T-cell (primary cell): ENCODE measurements around the gene LRRIQ1. TPM values are rescaled to one million over a fixed set of nuclear protein-coding genes. Genes with fewer than 3 reads are reported as not detected.

ENCODE experiments used
- ATAC-seq, 4 experiments: fragments of 200-7000 bp in 3 of 4; fragments of 150-1000 bp in 1 of 4; cut with Tn5 transposase; replicated peaks in 1 of 4; 1 replicate in 3 of 4; 2 replicates in 1 of 4; pipeline ENCODE4 v1.10.0; 2021; ENCODE audit warnings: moderate library complexity in 3 of 4, mild to moderate bottlenecking in 2 of 4, moderate number of reproducible peaks in 1 of 4
- CTCF ChIA-PET, 2 donors: fragments of 300-600 bp; sonication (Branson Sonifier 250); formaldehyde crosslinking; loops; one replicate each; lab custom pipeline; 2022; ENCODE audit warnings: antibody characterized with exemption in 2 of 2; lab: Charles Lee
- POLR2A ChIA-PET, 2 donors: fragments of 300-600 bp; sonication (Branson Sonifier 250); formaldehyde crosslinking; loops; one replicate each; lab custom pipeline; 2022; ENCODE audit warnings: antibody characterized with exemption in 2 of 2; lab: Charles Lee
- DNase-seq, 35 experiments: peaks; one replicate each; pipeline versions ENCODE4 v3.0.0 to v3.0.0-alpha.2; 2013 to 2023
- H3K27ac ChIP-seq: one replicate; pipeline ENCODE4 v1.5.1; 2013; ENCODE audit warnings: low read length
- H3K27me3 ChIP-seq, 2 experiments: replicated peaks in 1 of 2; 1 replicate in 1 of 2; 2 replicates in 1 of 2; pipeline versions ENCODE4 v1.6.1 to v1.7.0; 2013; ENCODE audit warnings: low read length in 1 of 2, mixed read lengths in 1 of 2; ENCODE audit not compliant: control insufficient read depth in 2 of 2, insufficient read depth in 2 of 2; ENCODE audit errors: extremely low read depth in 1 of 2
- H3K36me3 ChIP-seq, 2 donors: 1 replicate in 1 of 2; 2 replicates in 1 of 2; pipeline versions ENCODE4 v1.6.1 to v1.7.0; 2013; ENCODE audit warnings: low read length in 1 of 2; ENCODE audit not compliant: control insufficient read depth in 2 of 2, insufficient read depth in 1 of 2; ENCODE audit errors: extremely low read depth in 1 of 2
- H3K4me1 ChIP-seq, 2 experiments: 1 replicate in 1 of 2; 2 replicates in 1 of 2; pipeline versions ENCODE4 v1.6.1 to v1.7.0; 2013; ENCODE audit warnings: low read length in 2 of 2, mixed read lengths in 1 of 2; ENCODE audit not compliant: insufficient read depth in 2 of 2, control insufficient read depth in 1 of 2; ENCODE audit errors: extremely low read depth in 1 of 2
- H3K4me3 ChIP-seq, 2 donors: 1 replicate in 1 of 2; 2 replicates in 1 of 2; pipeline versions ENCODE4 v1.5.1 to v1.7.0; 2013; ENCODE audit warnings: mild to moderate bottlenecking in 2 of 2, low read length in 1 of 2, moderate library complexity in 1 of 2; ENCODE audit not compliant: control insufficient read depth in 1 of 2; ENCODE audit errors: extremely low read depth in 1 of 2
- H3K9me3 ChIP-seq: 2 replicates; pipeline ENCODE4 v1.7.0; 2013
- H3K27ac Mint-ChIP-seq, 2 donors: one replicate each; pipeline ENCODE4 v1.8.0; 2020 to 2021; ENCODE audit warnings: mild to moderate bottlenecking in 2 of 2, mixed read lengths in 2 of 2
- H3K27me3 Mint-ChIP-seq, 2 donors: one replicate each; pipeline ENCODE4 v1.8.0; 2021 to 2022; ENCODE audit warnings: mixed read lengths in 2 of 2
- H3K36me3 Mint-ChIP-seq: one replicate; pipeline ENCODE4 v1.8.0; 2021; ENCODE audit warnings: mixed read lengths
- H3K4me1 Mint-ChIP-seq, 3 donors: one replicate each; pipeline ENCODE4 v1.8.0; 2020 to 2022; ENCODE audit warnings: mixed read lengths in 3 of 3, mild to moderate bottlenecking in 1 of 3
- H3K4me3 Mint-ChIP-seq, 3 donors: one replicate each; pipeline ENCODE4 v1.8.0; 2020 to 2022; ENCODE audit warnings: mild to moderate bottlenecking in 3 of 3, mixed read lengths in 3 of 3, moderate library complexity in 3 of 3
- H3K9me3 Mint-ChIP-seq, 3 donors: one replicate each; pipeline ENCODE4 v1.8.0; 2020 to 2022; ENCODE audit warnings: mixed read lengths in 3 of 3
- WGBS: methylation state at CpG from one replicate; pipeline ENCODE4 v1.1.5; 2013; ENCODE audit warnings: missing lambda C conversion rate; ENCODE audit not compliant: insufficient coverage; 5-methylcytosine and 5-hydroxymethylcytosine counted together
- total RNA-seq, 35 experiments: library from RNA in 6 of 35; stranded (reverse) in 6 of 35; fragments of 120-200 nt in 1 of 35; gene quantifications; one replicate each; pipeline versions ENCODE4 v1.2.1 to v1.2.4 and lab custom pipeline; 2013 to 2026

The LRRIQ1 gene
- total RNA-seq, 5 donors from 2014 or later (not counting 1 experiment from before 2014, with no cell fraction given): not detected

GRCh38 chr12:85273381-85274314, 237.5 kb downstream of the LRRIQ1 start:
- peaks cover 32 to 34% of the 10 kb centered on the region in 2 donors for H3K27me3 Mint-ChIP-seq

GRCh38 chr12:85274315-85274651, 238.1 kb downstream of the LRRIQ1 start:
- H3K4me3 ChIP-seq: no peak overlapping the region
- no peak for ATAC-seq
- POLR2A ChIA-PET: no interaction called here

More at GRCh38 chr12:85273381-85274314, 237.5 kb downstream of the LRRIQ1 start:
- no peak overlapping the region for H3K27ac ChIP-seq
- CTCF ChIA-PET: no interaction called here
- H3K9me3 ChIP-seq: no peaks in the 10 kb centered on the region
- Mint-ChIP-seq H3K4me1 (no peaks in the 10 kb centered on the region), H3K27ac (no peak overlapping the region), H3K9me3 (peaks cover 0 to 6% (median 0%) of the 10 kb centered on the region in 3 donors), H3K36me3 (no peaks in the 10 kb centered on the region), H3K4me3 (no peak overlapping the region)
- no peak overlapping the region for H3K4me3 ChIP-seq
- no peaks in the 10 kb centered on the region for H3K36me3 ChIP-seq
- peaks cover 14 to 26% of the 10 kb centered on the region in 2 experiments for H3K27me3 ChIP-seq
- WGBS: 17% methylated on average over 18 of the region's 37 CpGs
- POLR2A ChIA-PET: no interaction called here
- DNase-seq (no peak), ATAC-seq (no peak)
- H3K4me1 ChIP-seq: no peaks in the 10 kb centered on the region

GRCh38 chr12:85275374-85275773, 239.2 kb downstream of the LRRIQ1 start:
- Histone ChIP-seq H3K36me3 (no peaks in the 10 kb centered on the region), H3K27ac (no peak overlapping the region), H3K9me3 (no peaks in the 10 kb centered on the region), H3K4me3 (no peak overlapping the region), H3K27me3 (peaks cover 28 to 30% of the 10 kb centered on the region in 2 experiments), H3K4me1 (no peaks in the 10 kb centered on the region)
- H3K4me3 Mint-ChIP-seq: no peak overlapping the region
- ATAC-seq (no peak), DNase-seq (no peak)
- 0% methylated on average over 1 of the region's 2 CpGs for WGBS
- no peak overlapping the region for H3K27ac Mint-ChIP-seq
- no peaks in the 10 kb centered on the region for H3K36me3 Mint-ChIP-seq
- POLR2A ChIA-PET: no interaction called here
- peaks cover 44 to 45% of the 10 kb centered on the region in 2 donors for H3K27me3 Mint-ChIP-seq
- H3K4me1 Mint-ChIP-seq: peaks cover 0 to 3% (median 3%) of the 10 kb centered on the region in 3 donors
- H3K9me3 Mint-ChIP-seq: peaks cover 0 to 6% (median 0%) of the 10 kb centered on the region in 3 donors
- CTCF ChIA-PET: no interaction called here

More at GRCh38 chr12:85274315-85274651, 238.1 kb downstream of the LRRIQ1 start:
- Histone ChIP-seq H3K9me3 (no peaks in the 10 kb centered on the region), H3K4me1 (no peaks in the 10 kb centered on the region), H3K27me3 (peaks cover 20 to 28% of the 10 kb centered on the region in 2 experiments), H3K27ac (no peak overlapping the region), H3K36me3 (no peaks in the 10 kb centered on the region)
- H3K27ac Mint-ChIP-seq: no peak overlapping the region
- CTCF ChIA-PET: no interaction called here
- H3K4me3 Mint-ChIP-seq: no peak overlapping the region
- no peaks in the 10 kb centered on the region for H3K36me3 Mint-ChIP-seq
- H3K4me1 Mint-ChIP-seq: no peaks in the 10 kb centered on the region
- peaks cover 0 to 6% (median 0%) of the 10 kb centered on the region in 3 donors for H3K9me3 Mint-ChIP-seq
- H3K27me3 Mint-ChIP-seq: peaks cover 35 to 37% of the 10 kb centered on the region in 2 donors
- DNase-seq: no peak
- WGBS: 7% methylated on average over 3 of the region's 8 CpGs

GRCh38 chr12:85277191-85277590, 241.0 kb downstream of the LRRIQ1 start:
- Mint-ChIP-seq H3K27ac (no peak overlapping the region), H3K4me1 (peaks cover 5 to 13% (median 8%) of the 10 kb centered on the region in 3 donors), H3K27me3 (peaks cover 57% of the 10 kb centered on the region in 2 donors), H3K4me3 (no peak overlapping the region), H3K9me3 (peaks cover 0 to 6% (median 0%) of the 10 kb centered on the region in 3 donors), H3K36me3 (no peaks in the 10 kb centered on the region)
- DNase-seq (no peak), ATAC-seq (no peak)
- POLR2A ChIA-PET: no interaction called here
- H3K36me3 ChIP-seq: no peaks in the 10 kb centered on the region
- no peak overlapping the region for H3K4me3 ChIP-seq
- CTCF ChIA-PET: no interaction called here
- no peaks in the 10 kb centered on the region for H3K4me1 ChIP-seq
- no CpG with 5 or more reads among the region's 3 CpGs for WGBS
- peaks cover 31 to 34% of the 10 kb centered on the region in 2 experiments for H3K27me3 ChIP-seq
- H3K9me3 ChIP-seq: no peaks in the 10 kb centered on the region
- H3K27ac ChIP-seq: no peak overlapping the region

- ChIA-PET POLR2A (no interaction called here), CTCF (no interaction called here)
- H3K4me1 ChIP-seq: no peaks in the 10 kb centered on the region
- no peaks in the 10 kb centered on the region for H3K36me3 Mint-ChIP-seq
- ATAC-seq (no peak), DNase-seq (no peak)
- peaks cover 5 to 13% (median 8%) of the 10 kb centered on the region in 3 donors for H3K4me1 Mint-ChIP-seq
- no peaks in the 10 kb centered on the region for H3K36me3 ChIP-seq
- H3K9me3 Mint-ChIP-seq: peaks cover 0 to 6% (median 0%) of the 10 kb centered on the region in 3 donors
- H3K4me3 ChIP-seq: no peak overlapping the region
- H3K27me3 Mint-ChIP-seq: peaks cover 52 to 58% of the 10 kb centered on the region in 2 donors
- no peak overlapping the region for H3K27ac Mint-ChIP-seq
- 23% methylated on average over 27 of the region's 30 CpGs for WGBS
- no peak overlapping the region for H3K4me3 Mint-ChIP-seq
- no peaks in the 10 kb centered on the region for H3K9me3 ChIP-seq
- H3K27ac ChIP-seq: no peak overlapping the region
- peaks cover 29 to 34% of the 10 kb centered on the region in 2 experiments for H3K27me3 ChIP-seq
Measured at GRCh38 chr12:85277900-85278597, 241.9 kb downstream of the LRRIQ1 start.

GRCh38 chr12:85278598-85279448, 242.7 kb downstream of the LRRIQ1 start:
- no peaks in the 10 kb centered on the region for H3K4me1 ChIP-seq
- no peak overlapping the region for H3K4me3 Mint-ChIP-seq
- H3K4me3 ChIP-seq: no peak overlapping the region
- peaks cover 51 to 57% of the 10 kb centered on the region in 2 donors for H3K27me3 Mint-ChIP-seq
- CTCF ChIA-PET: no interaction called here
- no peaks in the 10 kb centered on the region for H3K36me3 Mint-ChIP-seq
- peaks cover 5 to 13% (median 8%) of the 10 kb centered on the region in 3 donors for H3K4me1 Mint-ChIP-seq
- WGBS: 11% methylated on average over 19 of the region's 37 CpGs
- DNase-seq: no peak
- ATAC-seq: no peak
- H3K27ac Mint-ChIP-seq: no peak overlapping the region
- H3K27ac ChIP-seq: no peak overlapping the region
- H3K9me3 Mint-ChIP-seq: peaks cover 0 to 6% (median 0%) of the 10 kb centered on the region in 3 donors
- H3K27me3 ChIP-seq: peaks cover 25 to 29% of the 10 kb centered on the region in 2 experiments
- POLR2A ChIA-PET: no interaction called here
- no peaks in the 10 kb centered on the region for H3K9me3 ChIP-seq
- H3K36me3 ChIP-seq: no peaks in the 10 kb centered on the region
